ENCODE measurements around the gene SPAAR. TPM values are rescaled to one million over a fixed set of nuclear protein-coding genes. Genes with fewer than 3 reads are reported as not detected.

Gene SPAAR
- total RNA-seq, 4 donors from 2014 or later, result 7.8 to 42.4 (median 12.8) TPM

DNA sequence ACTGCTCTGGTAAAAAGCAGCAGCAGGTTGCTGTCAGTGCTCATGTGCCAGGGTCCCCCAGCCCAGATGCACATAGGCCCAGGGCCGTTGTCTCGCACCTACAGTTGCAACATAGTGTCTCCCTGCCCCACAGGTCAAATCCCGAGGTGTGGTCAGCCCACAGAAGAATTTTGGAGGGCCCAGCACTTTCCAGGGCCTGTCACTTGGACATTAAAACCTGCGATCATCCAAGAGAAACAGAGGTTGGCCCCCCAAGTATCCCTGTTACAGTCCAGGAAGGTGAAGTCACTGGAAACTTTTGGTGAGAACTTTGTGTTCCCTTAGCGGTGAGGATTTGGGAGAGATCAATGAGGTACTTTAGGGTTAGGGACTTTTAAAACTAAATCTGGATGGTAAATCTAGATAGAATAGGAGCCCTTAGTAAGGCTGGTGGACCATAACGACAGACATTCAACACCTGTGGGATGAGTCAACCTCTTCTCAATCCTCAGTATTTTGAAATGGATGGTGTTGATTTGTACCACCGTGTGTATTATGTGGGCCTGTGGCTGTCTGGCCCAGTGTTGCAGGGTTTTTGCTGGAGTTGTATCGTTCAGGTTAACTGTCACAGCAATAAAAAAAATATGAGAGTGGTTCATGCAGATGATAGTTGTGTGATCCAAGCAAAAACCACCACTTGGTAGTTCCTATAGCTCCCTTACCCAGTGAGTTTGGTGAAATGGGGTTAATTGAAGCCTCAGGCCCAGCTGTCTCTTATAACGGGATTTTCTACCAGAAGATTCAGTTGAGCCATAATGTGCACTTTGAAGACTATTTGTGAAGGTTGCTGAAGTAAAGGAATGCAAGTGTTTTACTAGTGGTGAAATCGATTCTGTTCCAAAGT lies 29.4 kb downstream of the SPAAR start:
- TF ChIP-seq CTCF (IDR thresholded peaks at IDR 0.05; ENCODE audit: low read depth), result no peak

GRCh38 chr9:35939679-35940250 lies 30.5 kb downstream of the SPAAR start:
- no peak for TF ChIP-seq CTCF (IDR thresholded peaks at IDR 0.05; ENCODE audit: low read depth)

DNA sequence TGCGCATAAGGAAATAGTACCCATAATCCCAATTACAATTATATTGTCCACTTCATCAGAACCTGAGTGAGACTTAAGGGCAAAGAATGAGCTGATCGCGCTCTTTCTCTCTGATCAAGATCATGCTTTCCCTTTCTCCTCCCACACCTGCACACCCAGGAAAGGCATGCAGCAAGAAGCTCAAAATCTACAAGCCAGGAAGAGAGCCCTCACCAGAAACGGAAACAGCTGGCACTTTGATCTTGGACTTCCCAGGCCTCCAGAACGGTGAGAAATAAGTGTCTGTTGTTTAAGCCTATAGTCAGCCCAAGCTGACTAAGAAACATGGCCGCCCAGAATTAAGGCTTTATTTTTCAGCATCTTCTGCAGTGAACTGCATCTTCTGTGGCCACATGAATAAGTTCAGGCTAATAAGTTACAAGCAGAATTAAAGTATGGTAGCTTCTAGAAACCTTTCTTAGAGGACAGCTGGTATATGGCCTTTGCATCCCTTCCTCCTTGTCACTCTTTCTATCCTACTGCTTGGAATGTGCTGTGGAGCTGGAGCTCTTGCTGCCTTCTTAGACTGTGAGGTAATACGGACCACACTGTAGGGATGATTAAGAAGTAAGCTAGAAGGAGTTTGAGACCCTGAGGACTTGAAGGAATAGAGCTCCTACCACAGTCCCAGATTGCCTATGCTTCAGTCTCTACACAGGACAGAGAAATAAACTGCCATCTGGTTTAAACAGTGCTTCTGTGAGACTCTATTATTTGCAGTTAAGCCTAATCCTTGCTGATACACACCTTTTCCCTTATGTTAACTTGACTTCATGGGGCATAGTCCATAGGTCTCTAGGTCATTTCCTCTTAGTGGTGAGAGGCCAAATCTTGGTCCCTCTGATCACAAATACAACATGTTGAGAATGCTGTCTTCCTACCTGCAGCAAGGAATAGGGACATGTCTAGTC lies 31.4 kb downstream of the SPAAR start:
- no peak for TF ChIP-seq CTCF (IDR thresholded peaks at IDR 0.05; ENCODE audit: low read depth)

GRCh38 chr9:35942286-35942685 lies 33.0 kb downstream of the SPAAR start:
- no peak for TF ChIP-seq CTCF (IDR thresholded peaks at IDR 0.05; ENCODE audit: low read depth)

DNA sequence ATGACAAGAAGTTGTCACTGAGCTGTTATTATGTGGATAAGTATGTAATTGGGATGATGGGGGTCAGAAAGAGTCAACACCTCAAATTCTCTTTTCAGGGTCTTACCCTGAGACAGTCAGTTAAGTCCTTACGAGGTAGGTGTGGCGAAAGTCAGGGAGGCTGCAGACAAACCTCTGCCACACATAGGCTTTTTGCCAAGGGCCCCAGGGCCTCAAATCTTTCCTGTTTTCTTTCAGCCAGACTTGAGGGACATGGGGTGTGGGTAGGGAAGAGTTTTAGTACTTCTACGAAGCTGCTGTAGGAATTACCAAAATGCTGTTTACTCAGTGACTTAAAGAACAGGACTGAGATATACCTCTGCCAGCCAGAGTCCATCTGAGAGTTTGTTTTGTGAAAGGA lies 34.9 kb downstream of the SPAAR start:
- TF ChIP-seq CTCF (IDR thresholded peaks at IDR 0.05; ENCODE audit: low read depth), result no peak

DNA sequence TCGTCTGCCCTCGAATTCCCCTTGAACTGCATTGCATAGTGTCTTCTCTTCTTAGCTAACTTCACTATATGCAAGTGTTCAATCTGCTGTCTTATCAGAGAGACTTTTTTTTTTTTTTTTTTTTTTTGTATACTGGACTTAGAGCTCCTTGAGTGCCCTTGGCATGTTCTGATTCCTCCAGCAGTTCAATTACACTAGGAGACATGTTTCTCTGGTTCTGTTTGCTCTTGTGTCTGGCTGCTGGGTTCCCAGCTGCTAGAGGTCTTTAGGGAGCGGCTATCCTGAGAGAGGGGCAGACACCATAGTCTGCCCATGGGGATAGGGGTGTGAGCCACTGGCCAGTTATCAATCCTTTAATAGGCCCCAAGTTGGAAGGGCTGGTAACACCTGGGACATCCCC lies 35.6 kb downstream of the SPAAR start:
- no peak for TF ChIP-seq CTCF (IDR thresholded peaks at IDR 0.05; ENCODE audit: low read depth)
